H1 (cell line): ENCODE results near the gene PTPRC. TPM values are rescaled to one million over a fixed set of nuclear protein-coding genes. Genes with fewer than 3 reads are reported as not detected.

ENCODE experiments used
- CTCF ChIA-PET: fragments of 300-600 bp; sonication (Branson Sonifier 250); formaldehyde crosslinking; loops from one replicate; lab custom pipeline; 2021; ENCODE audit not compliant: partially characterized antibody; lab: Charles Lee
- POLR2A ChIA-PET: fragments of 300-600 bp; sonication (Branson Sonifier 250); formaldehyde crosslinking; loops from one replicate; lab custom pipeline; 2021; ENCODE audit warnings: inconsistent platforms; ENCODE audit not compliant: partially characterized antibody; lab: Charles Lee
- DNase-seq, 2 experiments: peaks; one replicate each; pipeline versions ENCODE4 v3.0.0 to v3.0.0-alpha.2; 2010 to 2022; ENCODE audit warnings: low spot score in 2 of 2, low read depth in 1 of 2, mixed read lengths in 1 of 2
- FAIRE-seq: peaks from 2 replicates; lab custom pipeline; 2011; peaks lifted over from hg19 to GRCh38; lab: Jason Lieb, UNC
- H2AFZ ChIP-seq: 2 replicates; pipeline ENCODE4 v1.8.1; 2012; ENCODE audit warnings: low read length, inconsistent platforms
- H2AK5ac ChIP-seq: 2 replicates; pipeline ENCODE4 v1.6.1; 2013; ENCODE audit warnings: low read depth, low read length
- H2BK120ac ChIP-seq: replicated peaks from 2 replicates; pipeline ENCODE3; 2013; ENCODE audit warnings: low read depth, low read length, inconsistent platforms
- H2BK12ac ChIP-seq: 2 replicates; pipeline ENCODE4 v1.6.1; 2013; ENCODE audit warnings: low read depth, low read length
- H2BK15ac ChIP-seq: 2 replicates; pipeline ENCODE4 v1.6.1; 2013; ENCODE audit warnings: low read length
- H2BK20ac ChIP-seq: 2 replicates; pipeline ENCODE4 v1.6.1; 2013; ENCODE audit warnings: low read length
- H2BK5ac ChIP-seq: 2 replicates; pipeline ENCODE4 v1.6.1; 2013; ENCODE audit warnings: low read depth, low read length
- H3K14ac ChIP-seq: 2 replicates; pipeline ENCODE4 v1.6.1; 2013; ENCODE audit warnings: inconsistent platforms; ENCODE audit not compliant: insufficient read length
- H3K18ac ChIP-seq: 2 replicates; pipeline ENCODE4 v1.6.1; 2013; ENCODE audit warnings: low read length; ENCODE audit errors: extremely low read depth
- H3K23ac ChIP-seq: 2 replicates; pipeline ENCODE4 v1.6.1; 2013; ENCODE audit warnings: inconsistent platforms; ENCODE audit not compliant: insufficient read length
- H3K23me2 ChIP-seq: 2 replicates; pipeline ENCODE4 v1.6.1; 2013; ENCODE audit warnings: low read depth, low read length
- H3K27ac ChIP-seq: 2 replicates; pipeline ENCODE4 v1.6.1; 2011; ENCODE audit warnings: low read depth, low read length, inconsistent platforms
- H3K27me3 ChIP-seq, 4 experiments: replicated peaks in 1 of 4; 1 replicate in 1 of 4; 2 replicates in 3 of 4; pipeline versions ENCODE4 v1.6.1 to v1.8.1; 2011 to 2013; ENCODE audit warnings: low read length in 3 of 4, mild to moderate bottlenecking in 3 of 4, inconsistent platforms in 2 of 4, mixed read lengths in 2 of 4, moderate library complexity in 1 of 4; ENCODE audit not compliant: control insufficient read depth in 3 of 4, insufficient read depth in 3 of 4; ENCODE audit errors: extremely low read depth in 1 of 4
- H3K36me3 ChIP-seq, 4 experiments: 2 replicates each; pipeline versions ENCODE4 v1.6.1 to v1.8.1; 2011 to 2013; ENCODE audit warnings: mild to moderate bottlenecking in 4 of 4, low read length in 3 of 4, moderate library complexity in 2 of 4, control low read depth in 1 of 4, inconsistent platforms in 1 of 4; ENCODE audit not compliant: insufficient read depth in 4 of 4, control insufficient read depth in 2 of 4
- H3K4ac ChIP-seq: replicated peaks from 2 replicates; pipeline ENCODE3; 2013; ENCODE audit warnings: low read length, low read depth, mixed read lengths, inconsistent platforms; ENCODE audit not compliant: insufficient read length
- H3K4me1 ChIP-seq, 4 experiments: replicated peaks in 1 of 4; 1 replicate in 1 of 4; 2 replicates in 3 of 4; pipeline versions ENCODE4 v1.6.1 to v1.8.1; 2011 to 2013; ENCODE audit warnings: low read length in 3 of 4, inconsistent platforms in 2 of 4, mixed read lengths in 1 of 4; ENCODE audit not compliant: insufficient read depth in 4 of 4, control insufficient read depth in 3 of 4
- H3K4me2 ChIP-seq, 2 experiments: 2 replicates each; pipeline versions ENCODE4 v1.6.1 to v1.8.1; 2011 to 2013; ENCODE audit warnings: low read depth in 2 of 2, low read length in 2 of 2, control low read depth in 1 of 2, inconsistent platforms in 1 of 2, mild to moderate bottlenecking in 1 of 2; ENCODE audit not compliant: insufficient read depth in 1 of 2
- H3K4me3 ChIP-seq, 4 experiments: fragments of 200-600, 300-600 bp in 1 of 4; sonication (generic), shearing (Covaris generic), sonication (Bioruptor Twin) in 1 of 4; 2 replicates each; pipeline versions ENCODE4 v1.5.1 to v1.8.1; 2011 to 2016; ENCODE audit warnings: low read length in 4 of 4, low read depth in 3 of 4, control low read depth in 2 of 4, inconsistent platforms in 2 of 4, mild to moderate bottlenecking in 2 of 4, mixed read lengths in 1 of 4, moderate library complexity in 1 of 4; ENCODE audit not compliant: insufficient read depth in 2 of 4; ENCODE audit errors: extremely low read depth in 1 of 4
- H3K56ac ChIP-seq: replicated peaks from 2 replicates; pipeline ENCODE3; 2013; ENCODE audit warnings: low read depth, mild to moderate bottlenecking, mixed read lengths, low read length, inconsistent platforms; ENCODE audit not compliant: insufficient read length
- H3K79me1 ChIP-seq: 2 replicates; pipeline ENCODE4 v1.6.1; 2013; ENCODE audit warnings: low read depth, low read length, control low read depth
- H3K79me2 ChIP-seq, 2 experiments: 2 replicates each; pipeline versions ENCODE4 v1.6.1 to v1.8.1; 2012 to 2013; ENCODE audit warnings: low read length in 2 of 2, mild to moderate bottlenecking in 2 of 2, inconsistent platforms in 1 of 2; ENCODE audit not compliant: insufficient read depth in 2 of 2, control insufficient read depth in 1 of 2
- H3K9ac ChIP-seq, 4 experiments: replicated peaks in 1 of 4; 1 replicate in 1 of 4; 2 replicates in 3 of 4; pipeline versions ENCODE4 v1.6.1 to v1.8.1; 2011 to 2013; ENCODE audit warnings: low read depth in 3 of 4, low read length in 3 of 4, control low read depth in 2 of 4, mild to moderate bottlenecking in 2 of 4, moderate library complexity in 2 of 4, inconsistent platforms in 1 of 4; ENCODE audit errors: extremely low read depth in 1 of 4
- H3K9me3 ChIP-seq, 2 experiments: 2 replicates each; pipeline versions ENCODE4 v1.6.1 to v1.8.1; 2012 to 2013; ENCODE audit warnings: mild to moderate bottlenecking in 2 of 2, moderate library complexity in 2 of 2, control low read depth in 1 of 2, inconsistent platforms in 1 of 2, low read depth in 1 of 2, low read length in 1 of 2, mixed read lengths in 1 of 2; ENCODE audit not compliant: insufficient read depth in 2 of 2
- H4K20me1 ChIP-seq, 2 experiments: replicated peaks in 1 of 2; 2 replicates each; pipeline versions ENCODE3 to v1.8.1; 2011 to 2013; ENCODE audit warnings: inconsistent platforms in 2 of 2, low read length in 2 of 2, mild to moderate bottlenecking in 1 of 2; ENCODE audit not compliant: insufficient read depth in 2 of 2, control insufficient read depth in 1 of 2
- H4K5ac ChIP-seq: 2 replicates; pipeline ENCODE4 v1.6.1; 2013; ENCODE audit warnings: low read length, low read depth, mixed read lengths, inconsistent platforms; ENCODE audit not compliant: insufficient read length
- H4K8ac ChIP-seq: 2 replicates; pipeline ENCODE4 v1.8.0; 2013; ENCODE audit warnings: mild to moderate bottlenecking, moderate library complexity, low read length, inconsistent platforms; ENCODE audit not compliant: insufficient read depth; ENCODE audit errors: extremely low read depth
- H4K91ac ChIP-seq: replicated peaks from 2 replicates; pipeline ENCODE3; 2013; ENCODE audit warnings: low read length, mixed read lengths, inconsistent platforms; ENCODE audit not compliant: insufficient read length
- WGBS, 2 experiments: shearing (Covaris generic) in 1 of 2; methylation state at CpG; one replicate each; pipeline versions ENCODE4 v1.1.6 to v1.1.7; 2013 to 2015; ENCODE audit warnings: low lambda C conversion rate in 2 of 2, mixed read lengths in 2 of 2, inconsistent platforms in 1 of 2, low coverage in 1 of 2, missing lambda C conversion rate in 1 of 2; ENCODE audit not compliant: insufficient replicate concordance in 2 of 2, insufficient coverage in 1 of 2, insufficient read length in 1 of 2; ENCODE audit errors: extremely low coverage in 1 of 2, missing lambda C conversion rate in 1 of 2; 5-methylcytosine and 5-hydroxymethylcytosine counted together
- polyA plus RNA-seq, 7 experiments: library from polyadenylated mRNA; depleted of rRNA in 3 of 7; stranded (reverse) in 5 of 7; unstranded in 2 of 7; fragments of >200 nt in 5 of 7; fragments of 200-250 nt in 2 of 7; gene quantifications; 1 replicate in 5 of 7; 2 replicates in 1 of 7; 4 replicates in 1 of 7; pipeline versions ENCODE4 v1.2.1 to v1.2.3, GENCODE V29; 2011 to 2013; ENCODE audit warnings: missing spikeins in 2 of 7, mixed read lengths in 2 of 7
- total RNA-seq: library from RNA; stranded (reverse); fragmentation: NEBNext Ultra II Directional; extraction: Animal tissue kit (Norgen Biotek cat#: 25700); gene quantifications from 2 replicates; pipeline ENCODE4 v1.2.1, GENCODE V29; 2021

The PTPRC gene
- total and polyA plus RNA-seq, 2 of the 8 experiments (the other 6 are each of a cell fraction or from before 2014, with no cell fraction given): 0.05 TPM; not detected in 1

DNA sequence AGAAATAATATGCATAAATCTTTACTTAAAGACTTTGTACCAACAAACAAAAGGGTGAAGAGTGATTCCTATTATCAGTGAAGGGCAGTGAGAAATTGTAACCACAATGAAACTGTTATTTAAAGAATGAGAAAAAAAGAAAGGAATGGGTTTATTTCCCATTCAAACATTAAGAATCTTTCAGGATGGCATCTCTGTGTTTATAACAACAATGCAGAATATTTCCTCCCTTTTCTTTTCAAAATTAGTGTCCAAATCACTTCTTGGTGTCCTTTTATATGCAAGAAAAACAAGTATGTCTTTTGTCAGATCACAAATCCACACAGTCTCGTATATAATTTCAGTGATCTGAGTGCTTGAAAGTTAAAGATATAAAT, 61.2 kb downstream of the PTPRC start:
- no peak overlapping the region for H2BK15ac ChIP-seq
- H4K91ac ChIP-seq: no peak overlapping the region
- no peak overlapping the region for H2BK120ac ChIP-seq
- POLR2A ChIA-PET: interaction anchor here (1.5 kb wide), 1 partner anchor 14 kb away, joined by 4 read pairs; no protein-coding TSS in a partner anchor
- no peaks in the 10 kb centered on the region for H3K36me3 ChIP-seq
- no peak overlapping the region for H3K23ac ChIP-seq
- no peak overlapping the region for H3K14ac ChIP-seq
- H4K20me1 ChIP-seq: no peaks in the 10 kb centered on the region
- H3K79me2 ChIP-seq: no peaks in the 10 kb centered on the region
- H3K9ac ChIP-seq: no peak overlapping the region
- no peak overlapping the region for H2AFZ ChIP-seq
- H3K23me2 ChIP-seq: peaks cover 3% of the 10 kb centered on the region
- peak overlapping the region in 1 of 4 experiments; percentile 25; a peak in 1 of 8 replicates for H3K4me3 ChIP-seq
- peak overlapping the region; percentile 70 for H4K5ac ChIP-seq
- no peaks in the 10 kb centered on the region for H3K79me1 ChIP-seq
- no peaks in the 10 kb centered on the region for H3K27me3 ChIP-seq
- no peak overlapping the region for H2BK12ac ChIP-seq
- H4K8ac ChIP-seq: no peak overlapping the region
- H2AK5ac ChIP-seq: no peak overlapping the region
- WGBS, 2 experiments: 53% methylated on average over 1 of the region's 1 CpG; no CpG with 5 or more reads in 1 of the 2 experiments
- no peak overlapping the region for H3K27ac ChIP-seq
- H3K56ac ChIP-seq: no peak overlapping the region
- peaks cover 5 to 31% (median 10%) of the 10 kb centered on the region in 4 experiments for H3K4me1 ChIP-seq
- no peak overlapping the region for H3K4ac ChIP-seq
- FAIRE-seq (no peak), DNase-seq (no peak)
- peak overlapping the region; percentile 41; the same call in 1 of the 2 replicates for H2BK5ac ChIP-seq
- no peaks in the 10 kb centered on the region for H3K9me3 ChIP-seq
- H3K4me2 ChIP-seq: peak overlapping the region; percentile 37 to 60; a peak in 3 of 4 replicates
- H3K18ac ChIP-seq: no peak overlapping the region
- CTCF ChIA-PET: interaction anchor here (1.1 to 2.5 kb wide), 11 partner anchors 10 to 130 kb away, joined by 3 to 13 read pairs (median 5); no protein-coding TSS in a partner anchor
- no peak overlapping the region for H2BK20ac ChIP-seq
